Measurements from ENCODE around the gene CWC25.

Gene CWC25

DNA sequence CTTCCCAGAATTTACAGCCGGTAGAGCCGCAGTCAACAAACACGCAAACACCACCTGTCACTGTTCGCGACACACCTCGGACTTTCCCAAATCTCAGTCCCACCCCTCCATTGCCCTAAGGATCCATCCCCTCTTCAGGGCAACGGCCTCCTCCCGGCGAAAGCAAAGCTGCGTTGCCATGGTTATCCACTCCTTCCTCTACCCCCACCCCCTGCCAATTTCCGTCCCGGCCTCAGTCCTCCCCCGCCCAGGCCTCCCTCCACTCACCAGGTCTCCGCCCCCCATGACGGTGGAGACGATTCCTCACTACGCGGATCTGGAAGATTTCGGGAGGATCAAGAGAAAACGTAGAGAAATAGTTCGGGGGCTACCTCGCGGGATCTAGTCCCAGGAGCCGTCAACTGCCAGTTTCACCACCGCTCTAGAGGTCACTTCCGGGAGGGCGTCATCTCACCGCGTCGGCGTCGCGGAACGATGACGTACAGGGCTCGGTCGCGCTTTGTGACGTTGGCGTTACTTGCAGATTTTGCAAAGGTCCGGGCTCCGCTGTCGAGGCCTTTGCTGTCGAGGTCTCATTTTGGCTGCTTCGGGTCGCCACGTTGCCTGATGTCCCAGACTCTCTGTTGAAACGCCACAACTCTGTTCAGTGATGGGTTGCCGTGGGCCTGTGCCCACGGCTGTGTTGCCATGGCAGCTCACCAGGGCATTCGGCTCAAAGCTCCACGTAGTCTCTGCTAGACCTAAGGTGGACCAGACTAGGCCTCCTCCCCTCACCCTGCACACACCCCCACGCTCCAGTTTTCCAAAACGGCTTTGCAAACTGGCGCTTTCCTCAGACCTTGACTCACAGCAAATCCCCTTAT is at the start of gene CWC25:
TSS of gene CWC25 (minus strand) at position 423 of the 863 bp plus-strand sequence. CDS start at position 285, 138 bp downstream.
- no peaks in the 10 kb centered on the region for H3K9me3 Mint-ChIP-seq
- DNase-seq (peak; percentile 97 to 98), ATAC-seq (peak; percentile 92)
- H3K27me3 Mint-ChIP-seq, result no peaks in the 10 kb centered on the region
- peak within 1 kb of the TSS; percentile 99 to 100 for H3K27ac Mint-ChIP-seq
- H3K4me3 Mint-ChIP-seq, result peak within 1 kb of the TSS; percentile 99
- peaks cover 42% of the 10 kb centered on the region for H3K4me1 Mint-ChIP-seq

DNA sequence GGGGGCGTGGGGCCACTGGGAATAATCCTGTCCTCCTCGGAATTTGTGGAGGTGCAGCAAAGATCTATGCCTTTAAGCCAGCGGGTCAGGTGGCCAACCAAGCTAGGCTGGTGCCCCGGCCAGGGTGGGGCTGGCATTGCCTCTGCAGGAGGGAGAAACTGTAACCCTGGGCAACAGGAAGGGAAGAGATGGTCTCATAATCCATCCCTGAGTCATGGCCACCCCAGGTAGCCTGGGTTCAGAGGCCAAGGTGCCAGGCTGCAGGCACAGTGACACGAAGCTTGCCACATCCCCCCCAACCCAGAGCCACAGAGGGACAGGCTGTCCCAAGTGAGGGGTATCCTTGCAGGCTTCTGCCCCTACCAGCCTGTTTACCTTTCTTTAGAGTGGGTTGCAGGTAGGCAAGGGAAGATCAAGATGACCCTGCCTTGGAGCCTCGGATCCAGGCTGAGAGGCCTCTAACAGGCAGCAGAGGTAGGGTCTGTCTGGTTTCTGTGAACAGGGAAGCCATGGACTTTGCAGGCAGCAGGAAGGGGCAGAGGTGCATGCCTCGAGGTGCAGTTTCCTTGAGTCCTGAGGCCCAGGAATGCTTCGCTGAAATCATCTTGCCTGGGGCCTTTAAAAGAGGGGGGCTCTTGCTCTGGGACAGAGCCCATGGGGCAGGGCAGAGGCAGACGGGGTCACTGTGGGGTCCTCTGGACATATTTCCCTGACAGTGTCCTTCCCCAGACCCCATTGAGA is 48.7 kb upstream of the CWC25 start:
- Mint-ChIP-seq H3K9me3 (no peaks in the 10 kb centered on the region), H3K4me3 (peak overlapping the region; percentile 53 to 77), H3K27me3 (no peaks in the 10 kb centered on the region), H3K4me1 (peaks cover 81% of the 10 kb centered on the region), H3K27ac (peak overlapping the region; percentile 88 to 95)
- no peak for DNase-seq
- no peak for ATAC-seq

DNA sequence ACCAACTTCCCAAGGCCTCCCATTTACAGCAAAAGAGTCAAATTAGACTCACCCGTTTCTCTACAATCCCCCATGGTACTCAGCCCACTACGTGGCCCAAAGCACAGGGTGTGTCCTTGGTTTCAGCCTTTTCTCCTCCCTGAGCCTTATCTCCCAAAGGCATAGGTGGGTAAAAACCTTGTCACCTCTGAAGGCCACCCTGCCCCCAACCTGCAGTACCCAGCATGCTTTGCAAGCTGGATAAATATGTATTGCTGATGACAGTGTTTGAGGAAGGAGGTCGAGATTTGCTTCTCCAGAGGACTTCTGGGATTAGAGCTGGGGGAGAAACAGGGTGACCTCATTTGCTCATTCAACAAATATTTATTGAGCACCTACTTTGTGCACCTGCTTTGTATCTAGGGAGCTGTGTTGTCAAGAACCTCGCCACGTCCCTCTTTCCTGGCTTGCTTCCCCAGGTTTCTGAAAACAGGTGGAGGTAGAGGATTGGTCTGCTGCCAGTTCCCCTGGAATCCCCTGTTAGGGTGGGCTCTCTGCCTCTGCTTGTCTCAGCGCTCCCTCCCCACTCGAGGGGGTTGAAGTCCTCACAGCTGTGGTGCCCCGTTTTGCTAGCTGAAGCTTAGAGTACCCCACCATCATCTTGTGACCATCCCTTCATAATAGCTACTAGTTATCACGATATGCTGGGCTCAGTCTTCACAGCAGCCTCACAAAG is 47.7 kb upstream of the CWC25 start:
- H3K4me3 Mint-ChIP-seq, result peak overlapping the region; percentile 94 to 100
- peaks cover 80% of the 10 kb centered on the region for H3K4me1 Mint-ChIP-seq
- no peaks in the 10 kb centered on the region for H3K9me3 Mint-ChIP-seq
- H3K27ac Mint-ChIP-seq, result peak overlapping the region; percentile 30 to 54
- DNase-seq, result no peak
- no peak for ATAC-seq
- H3K27me3 Mint-ChIP-seq, result no peaks in the 10 kb centered on the region

DNA sequence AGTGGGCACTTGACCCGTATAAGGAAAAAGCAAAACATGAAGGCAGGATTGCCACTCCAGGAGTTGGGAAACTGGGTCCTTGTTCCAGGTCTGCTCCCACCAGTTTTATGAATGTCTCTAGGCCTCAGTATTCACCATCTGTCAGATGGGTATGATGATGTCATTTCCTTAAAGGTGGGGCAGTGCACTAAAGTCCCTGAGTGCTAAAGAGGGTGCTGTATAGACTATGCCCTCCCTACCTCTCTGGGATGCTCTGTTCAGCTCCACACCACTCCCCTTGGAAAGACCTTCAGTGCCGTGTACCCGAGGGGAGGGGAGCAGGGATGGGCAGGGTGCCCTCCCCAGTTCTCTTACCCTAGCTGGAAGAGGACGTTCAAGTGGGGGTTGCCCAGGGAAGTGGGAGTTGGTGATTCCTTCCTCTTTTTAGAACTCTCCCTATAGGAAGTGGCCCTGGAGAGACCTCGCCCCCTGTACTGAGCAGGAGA is 46.9 kb upstream of the CWC25 start:
- Mint-ChIP-seq H3K27ac (peak overlapping the region; percentile 83 to 97), H3K27me3 (no peaks in the 10 kb centered on the region), H3K4me3 (peak overlapping the region; percentile 94 to 100), H3K4me1 (peaks cover 80% of the 10 kb centered on the region), H3K9me3 (no peaks in the 10 kb centered on the region)
- ATAC-seq (no peak), DNase-seq (no peak)

DNA sequence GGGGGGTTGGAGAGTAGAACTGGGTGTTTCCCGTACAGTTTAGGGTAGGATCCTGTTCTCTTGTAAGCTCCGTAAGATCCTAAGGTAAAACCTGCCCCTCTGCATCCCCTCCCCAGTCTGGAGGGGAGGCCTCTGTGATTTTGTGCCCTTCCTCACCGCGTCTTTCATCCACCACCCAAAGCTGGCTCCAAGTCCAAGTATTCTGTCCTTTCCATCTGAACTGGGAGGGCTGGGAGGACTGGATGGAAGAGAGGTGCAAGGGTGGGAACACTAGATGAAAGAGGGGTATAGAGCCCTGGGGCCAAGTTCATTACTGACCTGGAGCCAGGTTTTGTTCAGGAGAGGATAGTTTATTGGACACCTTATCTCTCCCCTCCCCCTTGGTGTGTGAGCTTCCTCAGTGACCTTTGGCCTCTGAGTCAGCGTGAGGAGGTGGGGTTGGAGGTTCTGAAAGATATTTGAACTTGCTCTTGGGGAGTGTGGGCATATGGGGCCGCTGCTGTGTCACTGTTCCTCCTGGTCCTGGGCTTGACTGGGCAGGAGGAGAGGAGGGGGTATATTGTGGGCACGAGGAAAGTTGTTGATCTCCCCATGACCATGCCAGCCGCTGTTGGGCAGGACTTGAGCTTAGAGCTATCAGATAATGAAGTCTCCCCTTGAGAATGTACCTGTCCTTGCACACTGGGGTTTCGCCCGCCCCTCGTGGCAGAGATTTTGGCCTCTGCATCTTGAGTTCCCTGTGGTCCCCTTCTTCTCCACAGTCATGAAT is 46.3 kb upstream of the CWC25 start:
- H3K4me1 Mint-ChIP-seq, result peaks cover 74% of the 10 kb centered on the region
- peak overlapping the region; percentile 94 to 100 for H3K4me3 Mint-ChIP-seq
- H3K27me3 Mint-ChIP-seq, result no peaks in the 10 kb centered on the region
- H3K27ac Mint-ChIP-seq, result peak overlapping the region; percentile 84 to 97
- peak; percentile 39 for ATAC-seq
- DNase-seq, result peak; percentile 66 to 81
- H3K9me3 Mint-ChIP-seq, result no peaks in the 10 kb centered on the region

DNA sequence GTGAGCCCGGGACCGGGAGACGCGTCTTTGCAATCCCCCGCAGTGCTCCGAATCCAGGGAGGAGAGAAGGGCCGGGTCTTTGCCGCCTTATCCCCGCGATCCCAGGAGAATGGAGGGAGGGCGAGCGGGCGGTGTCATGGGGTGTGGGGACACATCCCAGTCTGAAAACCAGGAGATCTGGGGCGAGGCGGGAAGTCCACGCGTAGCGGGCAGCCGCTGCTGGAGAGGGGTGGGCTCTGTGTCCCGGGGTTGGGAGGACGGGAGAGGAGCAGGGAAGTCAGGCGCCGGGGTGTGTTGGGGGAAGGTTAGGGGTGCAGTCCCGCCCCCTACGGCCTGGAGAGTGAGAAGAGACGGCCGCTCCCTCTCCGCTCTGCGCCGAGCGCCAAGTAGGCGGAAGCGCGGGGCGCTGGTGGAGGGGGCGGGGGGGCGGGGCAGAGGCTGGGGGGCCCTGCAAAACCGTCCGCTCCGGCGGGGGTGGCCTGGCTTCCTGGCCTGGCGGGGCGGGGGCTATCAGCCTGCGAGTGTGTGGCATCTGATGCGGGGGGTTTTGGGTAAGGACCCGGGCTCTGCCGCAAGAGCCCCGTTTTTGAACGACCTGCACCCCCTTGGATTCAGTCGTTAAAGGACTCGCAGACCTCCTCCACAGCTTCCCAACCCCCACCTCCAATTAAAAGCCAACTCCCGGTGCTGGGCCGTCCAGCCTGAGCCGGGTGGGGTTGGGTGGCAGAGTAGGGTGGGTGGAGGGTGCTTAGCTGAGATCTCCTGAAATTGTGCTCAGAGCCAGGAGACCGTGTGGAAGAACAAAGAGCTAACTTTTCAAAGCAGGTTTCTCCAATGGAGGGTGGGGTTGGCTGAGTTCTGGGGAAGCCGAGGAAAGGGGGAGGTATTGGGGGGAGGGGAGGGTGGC is 45.4 kb upstream of the CWC25 start:
- H3K27me3 Mint-ChIP-seq, result no peaks in the 10 kb centered on the region
- H3K9me3 Mint-ChIP-seq, result no peaks in the 10 kb centered on the region
- peaks cover 65% of the 10 kb centered on the region for H3K4me1 Mint-ChIP-seq
- DNase-seq (peak; percentile 76 to 78), ATAC-seq (peak; percentile 51)
- peak overlapping the region; percentile 95 to 100 for H3K27ac Mint-ChIP-seq
- H3K4me3 Mint-ChIP-seq, result peak overlapping the region; percentile 94 to 100

DNA sequence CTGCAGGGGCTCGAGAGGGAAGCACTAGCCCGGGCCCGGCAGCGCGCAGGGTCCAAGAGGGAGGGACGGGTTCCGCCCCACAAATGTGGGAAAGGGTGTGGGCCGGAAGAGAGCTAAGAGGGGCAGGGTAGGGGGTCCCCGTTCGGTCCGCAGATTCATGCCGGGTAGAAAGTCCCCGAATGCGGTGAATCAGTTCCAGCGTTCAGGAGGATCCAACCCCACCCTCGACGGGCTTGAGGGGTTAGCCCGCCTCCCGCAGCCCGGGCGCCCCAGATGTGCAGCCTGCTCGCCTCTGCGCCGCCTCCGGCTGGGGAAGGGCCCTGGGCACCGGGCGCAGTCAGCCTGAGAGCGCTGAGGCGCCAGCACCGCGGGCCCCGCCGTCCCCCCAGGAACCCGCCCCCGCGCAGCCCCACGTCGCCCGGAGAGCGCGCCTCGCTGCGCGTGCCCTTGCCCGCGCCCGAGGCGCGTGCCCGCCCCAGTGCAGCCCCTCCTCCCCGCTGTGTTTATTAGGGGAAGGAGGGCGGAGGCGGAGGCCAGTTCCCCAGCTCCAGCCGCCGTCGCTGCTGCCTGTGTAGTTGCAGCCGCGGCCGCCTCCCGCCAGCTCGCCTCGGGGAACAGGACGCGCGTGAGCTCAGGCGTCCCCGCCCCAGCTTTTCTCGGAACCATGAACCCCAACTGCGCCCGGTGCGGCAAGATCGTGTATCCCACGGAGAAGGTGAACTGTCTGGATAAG is 44.6 kb upstream of the CWC25 start, which contains the start of gene LASP1:
TSS of gene LASP1 (plus strand) at position 533 of the 733 bp plus-strand sequence. CDS start at position 665, 132 bp downstream.
- Mint-ChIP-seq H3K27me3 (no peaks in the 10 kb centered on the region), H3K4me1 (peaks cover 57% of the 10 kb centered on the region), H3K4me3 (peak within 1 kb of the TSS; percentile 94 to 100), H3K27ac (peak within 1 kb of the TSS; percentile 95 to 100), H3K9me3 (no peaks in the 10 kb centered on the region)
- DNase-seq, result peak; percentile 95 to 96
- ATAC-seq, result peak; percentile 81

DNA sequence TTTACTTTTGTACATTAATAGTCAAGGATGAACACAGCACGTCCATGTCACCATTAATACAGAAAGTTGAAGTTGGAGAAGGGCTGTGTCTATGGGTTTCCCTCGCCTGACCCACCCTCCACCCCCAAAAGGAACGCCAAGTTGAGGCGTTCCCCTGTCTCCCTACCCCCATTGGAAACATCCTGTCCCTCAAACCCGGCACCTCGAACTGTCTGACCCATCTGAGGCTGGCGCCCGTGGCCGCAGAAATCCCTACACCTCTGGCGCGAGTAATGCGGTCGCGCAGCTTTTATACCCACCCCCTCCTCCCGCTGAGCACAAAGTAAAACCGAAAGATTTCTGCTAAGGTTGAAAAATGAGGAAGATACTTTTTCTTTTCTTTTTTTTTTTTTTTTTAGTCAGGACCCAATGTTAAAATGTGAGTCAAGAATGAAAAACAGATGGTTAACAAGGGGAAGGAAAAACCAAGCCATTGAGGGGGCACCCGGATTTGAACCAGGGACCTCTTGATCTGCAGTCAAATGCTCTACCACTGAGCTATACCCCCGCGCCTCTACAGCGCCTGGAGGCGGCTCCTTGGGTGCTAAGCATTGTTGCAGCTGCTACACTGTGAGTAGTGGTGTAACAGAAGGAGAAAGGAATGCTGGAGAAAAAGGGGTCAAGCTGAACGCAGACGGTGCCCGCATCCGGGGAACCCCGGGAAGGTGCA is 43.9 kb upstream of the CWC25 start:
- ATAC-seq, result peak; percentile 74
- peak in 1 of 2 donors; percentile 95 for DNase-seq
- no peaks in the 10 kb centered on the region for H3K9me3 Mint-ChIP-seq
- H3K4me3 Mint-ChIP-seq, result peak overlapping the region; percentile 92
- peaks cover 50% of the 10 kb centered on the region for H3K4me1 Mint-ChIP-seq
- H3K27ac Mint-ChIP-seq, result peak overlapping the region; percentile 61 to 100
- H3K27me3 Mint-ChIP-seq, result no peaks in the 10 kb centered on the region

DNA sequence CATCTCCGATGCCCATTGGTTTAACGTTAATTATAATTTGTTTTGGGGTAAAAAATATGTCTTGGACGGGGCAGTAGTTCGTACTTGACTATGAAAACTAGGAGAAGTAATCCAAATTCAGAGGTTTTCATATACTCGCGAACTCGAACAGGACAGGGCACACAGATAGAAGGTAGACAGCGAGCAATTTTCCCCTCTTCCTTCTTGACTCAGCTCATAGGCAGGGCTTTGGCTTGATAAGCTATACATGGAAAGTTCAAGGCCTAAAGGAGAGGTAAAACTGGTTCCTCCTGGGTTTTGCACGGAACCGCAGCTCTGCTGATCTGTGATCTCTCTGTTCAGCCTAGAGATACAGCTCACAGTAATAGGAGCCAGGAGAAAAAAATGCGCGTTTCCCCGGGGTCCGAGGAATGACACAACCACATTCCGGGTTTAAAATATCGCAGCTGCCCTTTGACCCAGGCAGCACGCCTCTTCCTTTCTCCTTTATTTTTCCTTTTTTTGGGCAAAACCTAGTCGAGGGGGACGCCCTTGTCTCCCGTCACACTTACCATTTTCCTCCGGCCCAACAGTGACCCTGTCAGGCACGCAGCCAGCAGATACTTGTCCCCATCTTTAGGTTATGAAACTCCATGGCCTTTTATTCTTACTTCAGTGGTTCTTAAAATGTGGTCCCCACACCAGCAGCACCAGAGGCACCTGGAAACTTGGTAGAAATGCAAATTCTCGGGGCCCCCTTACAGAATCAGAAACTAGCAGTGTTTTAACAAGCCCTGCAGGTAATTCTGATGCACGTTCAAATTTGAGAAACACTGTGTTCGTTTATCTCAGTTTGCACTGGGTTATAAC is 43.1 kb upstream of the CWC25 start:
- Mint-ChIP-seq H3K4me1 (peaks cover 47% of the 10 kb centered on the region), H3K9me3 (no peaks in the 10 kb centered on the region), H3K27me3 (no peaks in the 10 kb centered on the region), H3K27ac (peak overlapping the region; percentile 49 to 100), H3K4me3 (peak overlapping the region; percentile 92)
- ATAC-seq (no peak), DNase-seq (peak; percentile 49 to 56)

DNA sequence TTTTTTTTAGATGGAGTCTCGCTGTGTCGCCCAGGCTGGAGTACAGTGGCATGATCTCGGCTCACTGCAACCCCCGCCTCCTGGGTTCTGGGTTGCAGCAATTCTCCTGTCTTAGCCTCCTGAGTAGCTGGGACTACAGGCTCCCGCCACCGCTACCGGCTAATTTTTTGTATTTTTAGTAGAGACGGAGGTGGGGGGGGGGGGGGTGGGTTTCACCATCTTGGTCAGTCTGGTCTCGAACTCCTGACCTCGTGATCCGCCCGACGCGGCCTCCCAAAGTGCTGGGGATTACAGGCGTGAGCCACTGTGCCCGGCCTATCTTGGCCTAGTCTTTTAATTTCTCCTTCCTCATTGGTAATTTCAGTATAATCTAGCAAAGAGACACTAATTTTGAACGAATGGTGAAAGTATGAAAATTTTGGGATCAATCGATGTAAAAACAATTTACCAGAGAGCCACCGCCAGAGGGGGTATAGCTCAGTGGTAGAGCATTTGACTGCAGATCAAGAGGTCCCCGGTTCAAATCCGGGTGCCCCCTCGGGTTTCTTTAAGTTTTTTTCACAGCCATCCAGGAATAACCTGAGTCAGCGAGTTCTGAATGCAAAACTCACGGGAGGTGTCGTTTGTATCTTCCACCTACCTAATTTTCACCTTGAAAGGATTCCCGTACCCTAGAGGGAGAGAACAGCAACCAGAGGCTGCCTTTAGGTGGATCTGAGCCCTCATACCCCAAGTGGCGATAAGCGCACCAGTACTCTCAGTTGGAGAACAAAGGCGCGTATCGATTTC is 42.3 kb upstream of the CWC25 start:
- Mint-ChIP-seq H3K4me3 (peak overlapping the region; percentile 92), H3K27ac (peak overlapping the region; percentile 87 to 100), H3K4me1 (peaks cover 47% of the 10 kb centered on the region), H3K27me3 (no peaks in the 10 kb centered on the region), H3K9me3 (no peaks in the 10 kb centered on the region)
- ATAC-seq, result no peak
- DNase-seq, result peak; percentile 71 to 74

DNA sequence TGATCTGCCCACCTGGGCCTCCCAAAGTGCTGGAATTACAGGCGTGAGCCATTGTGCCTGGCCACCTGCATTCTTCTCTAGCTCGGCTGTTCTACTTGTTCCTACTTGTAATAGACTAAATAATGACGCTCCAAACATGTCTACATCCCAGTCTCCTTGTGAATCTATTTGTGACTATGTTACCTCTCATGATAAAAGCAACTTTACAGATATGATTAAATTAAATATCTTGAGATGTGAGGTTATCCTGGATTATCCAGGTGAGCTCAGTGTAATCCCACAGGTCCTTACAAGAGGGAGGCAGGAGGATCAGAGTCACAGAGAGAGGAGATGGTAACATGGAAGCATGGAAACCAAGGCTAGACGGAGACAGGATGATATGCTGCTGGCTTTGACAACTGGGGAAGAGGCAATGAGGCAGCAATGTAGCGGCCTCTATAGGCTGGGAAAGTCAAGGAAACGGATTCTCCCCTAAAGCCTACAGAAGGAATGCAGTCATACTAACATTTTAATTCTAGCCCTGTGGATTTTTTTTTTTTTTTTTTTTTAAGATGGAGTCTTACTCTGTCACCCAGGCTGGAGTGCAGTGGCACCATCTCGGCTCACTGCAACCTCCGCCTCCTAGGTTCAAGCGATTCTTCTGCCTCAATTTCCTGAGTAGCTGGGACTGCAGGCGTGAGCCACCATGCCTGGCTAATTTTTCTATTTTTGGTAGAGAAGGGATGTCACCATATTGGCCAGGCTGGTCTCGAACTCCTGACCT is 39.7 kb upstream of the CWC25 start:
- Mint-ChIP-seq H3K4me1 (peaks cover 39% of the 10 kb centered on the region), H3K9me3 (no peaks in the 10 kb centered on the region), H3K27me3 (no peaks in the 10 kb centered on the region), H3K27ac (no peak overlapping the region), H3K4me3 (no peak overlapping the region)
- no peak for DNase-seq
- no peak for ATAC-seq
